C4-2B (cell line): ENCODE results near the gene ROR2.
A peak's percentile ranks its signal among the peaks of the same experiment; 100 is the strongest.
"Not testable (repeated sequence)": the region's sequence is repeated elsewhere in the genome, so short reads cannot be mapped to it uniquely, and the experiment has no call there.

Experiments used
- H3K27ac ChIP-seq: fragments of 450-650 bp; 2 replicates; pipeline ENCODE4 v1.5.1; 2017
- CTCF ChIP-seq: fragments of 450-650 bp; conservative IDR thresholded peaks from 2 replicates; pipeline ENCODE4 v1.5.1; 2017; ENCODE audit warnings: mild to moderate bottlenecking
- ZFX ChIP-seq: fragments of 450-650 bp; IDR thresholded peaks from 2 replicates; pipeline ENCODE4 v1.6.1; 2017

The ROR2 gene

DNA sequence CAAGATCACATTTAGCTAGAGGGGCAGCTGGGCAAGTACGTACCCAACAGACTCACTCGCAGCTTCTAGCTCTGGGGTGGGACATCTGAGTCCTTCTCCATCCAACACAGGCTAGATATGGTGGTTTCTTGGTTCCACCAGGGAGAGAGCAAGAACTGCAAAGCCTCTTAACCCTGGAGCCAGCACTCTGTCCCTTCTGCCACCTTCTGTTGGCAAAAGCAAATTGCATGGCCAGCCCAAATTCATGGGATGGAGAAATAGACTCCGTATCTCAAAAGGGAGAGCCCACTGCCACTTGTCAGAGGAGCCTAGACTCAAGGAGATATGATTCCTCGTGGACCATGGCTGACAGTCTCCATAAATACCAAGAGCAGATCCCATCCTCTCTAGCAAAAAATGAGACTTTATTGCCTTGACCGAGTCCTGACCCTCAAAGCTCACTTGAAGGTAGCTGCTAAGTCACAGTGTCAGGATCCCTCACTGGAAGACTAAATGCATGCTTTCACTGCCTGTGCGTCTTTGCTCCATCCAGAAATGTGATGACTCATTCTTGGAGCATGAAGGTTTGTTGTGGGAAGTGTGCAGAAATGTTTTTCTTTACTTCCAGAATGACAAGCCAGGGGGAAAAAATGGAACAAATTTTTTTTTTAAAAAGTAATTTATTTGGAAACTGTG is 28.8 kb upstream of the ROR2 start:
- no peak for TF ChIP-seq ZFX
- peak; percentile 63 for TF ChIP-seq CTCF
- no peak overlapping the region for H3K27ac ChIP-seq

- not testable (repeated sequence) for H3K27ac ChIP-seq
Measured at GRCh38 chr9:91975254-91975653, 25.2 kb upstream of the ROR2 start.

DNA sequence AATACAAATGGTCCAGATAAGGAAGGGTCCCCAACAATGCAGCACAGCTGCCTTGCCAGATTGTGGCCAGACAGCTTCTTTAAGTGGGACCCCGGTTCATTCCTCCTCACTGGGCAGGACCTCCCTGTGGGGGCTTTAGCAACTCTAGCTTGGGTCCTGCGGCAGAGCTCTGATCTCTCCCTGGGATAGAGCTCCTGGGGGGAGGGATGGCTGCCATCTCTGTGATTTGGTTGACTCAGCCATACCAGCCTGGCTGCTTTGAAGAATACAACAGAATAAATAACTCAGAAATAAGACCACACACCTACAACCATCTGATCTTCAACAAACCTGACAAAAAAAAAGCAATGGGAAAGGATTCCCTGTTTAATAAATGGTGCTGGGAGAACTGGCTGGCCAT is 22.7 kb upstream of the ROR2 start:
- TF ChIP-seq CTCF (no peak), ZFX (no peak)

DNA sequence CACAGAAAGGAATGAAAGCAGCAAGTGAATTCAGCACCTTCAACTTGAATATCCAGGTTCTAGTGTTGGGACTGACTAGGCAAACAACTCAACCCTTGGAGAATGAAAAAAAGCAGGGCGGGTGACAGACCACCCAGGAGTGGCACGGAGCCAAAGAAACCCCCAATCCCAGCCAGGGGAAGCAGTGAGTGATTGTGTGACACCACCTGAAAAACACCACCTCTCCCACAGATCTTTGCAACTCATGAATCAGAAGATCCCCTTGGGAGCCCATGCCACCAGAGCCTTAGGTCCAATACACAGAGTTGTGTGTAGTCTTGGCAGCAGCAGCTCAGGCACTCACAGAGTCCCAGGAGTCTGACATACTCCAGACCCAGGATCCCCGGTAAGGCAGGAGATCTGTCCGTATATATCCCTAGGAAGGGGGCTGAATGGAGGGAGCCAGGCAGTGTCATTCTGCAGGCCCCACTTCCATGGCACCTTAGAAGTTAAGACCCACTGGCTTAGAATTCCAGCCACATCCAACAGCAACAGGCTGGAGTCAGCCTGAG is 22.1 kb upstream of the ROR2 start:
- TF ChIP-seq CTCF (no peak), ZFX (no peak)

More for the DNA sequence above, 22.7 kb upstream of the ROR2 start:
- H3K27ac ChIP-seq = no peak overlapping the region

GRCh38 chr9:91967259-91967658 is 17.2 kb upstream of the ROR2 start:
- no peak overlapping the region for H3K27ac ChIP-seq
- TF ChIP-seq CTCF (no peak), ZFX (no peak)

More for the DNA sequence above, 22.1 kb upstream of the ROR2 start:
- no peak overlapping the region for H3K27ac ChIP-seq

- TF ChIP-seq CTCF (no peak), ZFX (no peak)
- H3K27ac ChIP-seq = no peak overlapping the region
Measured at GRCh38 chr9:91966503-91966902, 16.5 kb upstream of the ROR2 start.

DNA sequence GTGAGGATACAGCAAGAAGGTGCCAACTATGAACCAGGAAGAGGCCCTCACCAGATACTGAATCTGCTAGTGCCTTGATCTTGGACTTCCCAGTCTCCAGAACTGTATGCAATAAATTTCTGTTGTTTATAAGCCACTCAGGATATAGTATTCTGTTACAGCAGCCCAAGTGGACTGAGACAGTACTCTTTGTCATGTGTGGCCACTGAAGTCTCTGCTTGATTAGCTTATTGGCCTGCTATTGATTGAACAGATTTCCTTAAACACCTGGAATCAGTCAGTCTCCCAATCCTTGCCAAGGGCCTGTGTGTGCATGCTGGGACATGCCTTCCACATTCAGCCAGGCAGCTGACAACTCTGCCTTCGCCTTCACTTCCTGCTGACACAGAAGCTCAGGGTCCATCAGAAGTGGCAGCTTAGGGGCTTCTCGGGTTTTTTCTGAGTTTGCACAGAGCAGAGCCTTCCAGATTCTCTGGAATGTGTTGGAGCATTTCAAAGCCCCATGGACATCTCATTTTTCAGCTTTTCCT is 13.7 kb upstream of the ROR2 start:
- H3K27ac ChIP-seq = no peak overlapping the region
- TF ChIP-seq CTCF (no peak), ZFX (no peak)

DNA sequence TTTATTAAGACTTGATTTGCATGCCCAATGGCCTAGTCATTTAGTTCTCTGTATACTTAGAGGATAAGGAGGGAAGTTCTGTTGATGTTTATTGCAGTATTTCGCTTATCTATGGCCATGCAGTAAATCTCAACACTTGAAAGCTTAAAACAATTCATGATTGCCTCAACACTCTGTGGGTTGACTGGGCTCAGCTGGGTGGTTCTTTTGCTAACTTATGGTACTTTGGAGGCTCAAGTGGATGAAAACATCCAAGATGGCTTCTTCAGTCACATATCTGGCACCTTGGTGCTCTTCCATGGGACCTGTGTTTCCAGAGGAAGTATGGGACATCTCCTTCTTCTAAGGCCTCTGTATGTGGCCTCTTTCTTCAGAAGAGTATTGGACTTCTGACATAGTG is 10.3 kb upstream of the ROR2 start:
- TF ChIP-seq ZFX = no peak
- TF ChIP-seq CTCF = no peak
- no peak overlapping the region for H3K27ac ChIP-seq
